Skeletal muscle tissue (tissue), 4 donors: ENCODE measurements around the gene PARP9. TPM values are rescaled to one million over a fixed set of nuclear protein-coding genes. Genes with fewer than 3 reads are reported as not detected.

Source experiments
- H3K27ac ChIP-seq: one replicate; pipeline ENCODE4 v1.7.0; 2013; ENCODE audit warnings: mild to moderate bottlenecking, low read depth, low read length, inconsistent platforms
- H3K27me3 ChIP-seq, 3 donors: one replicate each; pipeline ENCODE4 v1.7.0; 2013; ENCODE audit warnings: low read length in 3 of 3; ENCODE audit not compliant: control insufficient read depth in 3 of 3, insufficient read depth in 3 of 3
- H3K36me3 ChIP-seq, 3 donors: one replicate each; pipeline ENCODE4 v1.7.0; 2013; ENCODE audit warnings: low read length in 3 of 3; ENCODE audit not compliant: control insufficient read depth in 3 of 3, insufficient read depth in 3 of 3
- H3K4me1 ChIP-seq, 3 donors: one replicate each; pipeline ENCODE4 v1.7.0; 2013; ENCODE audit warnings: low read length in 3 of 3, mild to moderate bottlenecking in 3 of 3; ENCODE audit not compliant: control insufficient read depth in 3 of 3, insufficient read depth in 3 of 3
- H3K4me3 ChIP-seq, 3 donors: one replicate each; pipeline ENCODE4 v1.7.0; 2013; ENCODE audit warnings: low read length in 3 of 3
- H3K9ac ChIP-seq, 3 donors: one replicate each; pipeline ENCODE4 v1.7.0; 2013; ENCODE audit warnings: low read length in 3 of 3, mild to moderate bottlenecking in 3 of 3, moderate library complexity in 2 of 3, low read depth in 1 of 3
- H3K9me3 ChIP-seq, 3 donors: one replicate each; pipeline ENCODE4 v1.7.0; 2013; ENCODE audit warnings: low read length in 3 of 3; ENCODE audit not compliant: control insufficient read depth in 3 of 3
- total RNA-seq: library from RNA; depleted of rRNA; stranded (reverse); fragments of >200 nt; gene quantifications from one replicate; pipeline ENCODE4 v1.2.3, GENCODE V29; 2014
- donor health status: Osteomylitis.

PARP9 gene
- total RNA-seq, 1 donor from 2014 or later: 15.1 TPM

DNA sequence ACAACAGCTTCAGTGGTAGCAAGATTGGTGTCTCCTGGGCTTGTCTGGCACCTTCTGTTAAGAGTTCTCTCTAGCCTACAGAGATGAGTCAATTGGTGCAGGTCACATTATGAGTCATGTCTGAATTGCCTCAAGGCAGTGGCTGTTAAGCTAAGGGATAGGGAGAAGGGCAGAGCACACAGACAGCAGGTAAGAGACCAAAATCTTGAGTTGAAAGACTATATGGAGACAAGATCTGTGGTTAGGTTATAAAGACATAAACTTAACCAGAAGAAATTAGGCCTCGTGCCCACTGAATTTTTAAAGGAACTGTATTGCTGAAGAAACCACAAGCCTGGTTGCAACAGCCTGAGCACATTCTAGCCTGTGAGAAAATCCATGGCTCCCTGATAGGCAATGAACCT is 30.2 kb downstream of the PARP9 start:
- Histone ChIP-seq H3K4me1 (no peaks in the 10 kb centered on the region), H3K4me3 (no peak overlapping the region), H3K27me3 (no peaks in the 10 kb centered on the region), H3K9ac (no peak overlapping the region), H3K9me3 (no peaks in the 10 kb centered on the region), H3K27ac (no peak overlapping the region), H3K36me3 (peaks cover 15 to 60% (median 58%) of the 10 kb centered on the region in 3 donors)

DNA sequence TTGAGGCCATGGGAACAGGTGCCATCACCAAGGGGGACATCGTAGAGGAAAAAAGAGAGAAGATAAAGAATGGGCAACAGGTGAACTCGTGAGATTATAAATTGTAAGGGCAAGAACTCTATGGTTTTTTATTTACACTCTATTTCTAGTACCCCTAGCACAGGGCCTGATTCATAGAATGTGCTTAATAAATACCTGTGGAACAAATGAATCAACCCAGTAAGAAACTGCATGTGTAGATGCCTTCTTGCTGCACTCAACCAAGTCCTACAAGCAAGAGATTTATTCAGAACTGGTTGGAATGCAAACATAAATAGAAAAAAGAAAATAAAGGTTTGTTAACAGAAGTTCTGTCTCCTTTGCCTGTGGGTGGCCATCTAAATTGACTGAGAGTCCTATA is 30.6 kb downstream of the PARP9 start:
- Histone ChIP-seq H3K9ac (no peak overlapping the region), H3K27ac (no peak overlapping the region), H3K9me3 (no peaks in the 10 kb centered on the region), H3K4me1 (no peaks in the 10 kb centered on the region), H3K4me3 (no peak overlapping the region), H3K36me3 (peaks cover 15 to 57% (median 57%) of the 10 kb centered on the region in 3 donors), H3K27me3 (no peaks in the 10 kb centered on the region)

DNA sequence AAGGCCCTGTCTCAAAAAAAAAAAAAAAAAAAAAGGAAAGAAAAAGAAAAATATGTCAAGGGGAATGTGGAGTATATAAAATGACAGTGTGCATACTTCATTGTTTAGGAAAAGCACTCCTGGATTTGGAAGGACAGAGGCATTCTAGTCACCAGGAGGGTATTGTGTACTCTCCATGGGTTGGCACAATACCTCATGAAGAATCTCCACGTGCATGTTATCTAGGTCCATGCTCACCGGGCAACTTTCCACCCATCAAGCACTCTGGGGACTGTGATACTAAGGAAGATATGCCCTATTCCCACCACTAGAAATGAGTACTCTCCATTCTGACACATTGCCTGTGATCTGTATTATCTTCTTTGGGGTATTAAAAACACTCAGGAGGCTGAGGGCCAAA is 33.9 kb downstream of the PARP9 start:
- no peak overlapping the region for H3K9ac ChIP-seq
- H3K4me1 ChIP-seq: no peaks in the 10 kb centered on the region
- H3K27ac ChIP-seq: no peak overlapping the region
- H3K27me3 ChIP-seq: no peaks in the 10 kb centered on the region
- no peak overlapping the region for H3K4me3 ChIP-seq
- no peaks in the 10 kb centered on the region for H3K9me3 ChIP-seq
- peaks cover 19 to 55% (median 46%) of the 10 kb centered on the region in 3 donors for H3K36me3 ChIP-seq

DNA sequence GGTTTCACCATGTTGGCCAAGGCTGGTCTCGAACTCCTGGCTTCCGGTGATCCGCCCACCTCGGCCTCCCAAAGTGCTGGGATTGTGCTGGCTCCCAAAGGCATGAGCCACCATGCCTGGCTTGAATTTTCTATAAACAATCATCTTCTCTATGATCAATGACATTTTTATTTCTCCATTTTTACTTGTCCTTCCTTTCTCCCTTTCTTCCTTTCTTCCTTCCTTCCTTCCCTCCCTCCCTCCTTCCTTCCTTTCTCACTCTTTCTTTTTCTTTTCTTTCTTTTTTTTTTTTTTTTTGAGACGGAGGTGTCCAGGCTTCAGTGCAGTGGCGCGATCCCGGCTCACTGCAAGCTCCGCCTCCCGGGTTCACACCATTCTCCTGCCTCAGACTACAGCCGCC is 40.8 kb downstream of the PARP9 start:
- Histone ChIP-seq H3K4me1 (no peaks in the 10 kb centered on the region), H3K36me3 (peaks cover 4 to 10% (median 4%) of the 10 kb centered on the region in 3 donors), H3K27ac (no peak overlapping the region), H3K4me3 (no peak overlapping the region), H3K9ac (no peak overlapping the region), H3K9me3 (no peaks in the 10 kb centered on the region), H3K27me3 (no peaks in the 10 kb centered on the region)

GRCh38 chr3:122520861-122521260 is 43.2 kb downstream of the PARP9 start:
- Histone ChIP-seq H3K36me3 (no peaks in the 10 kb centered on the region), H3K9ac (no peak overlapping the region), H3K27ac (no peak overlapping the region), H3K9me3 (no peaks in the 10 kb centered on the region), H3K27me3 (no peaks in the 10 kb centered on the region), H3K4me1 (no peaks in the 10 kb centered on the region), H3K4me3 (no peak overlapping the region)

DNA sequence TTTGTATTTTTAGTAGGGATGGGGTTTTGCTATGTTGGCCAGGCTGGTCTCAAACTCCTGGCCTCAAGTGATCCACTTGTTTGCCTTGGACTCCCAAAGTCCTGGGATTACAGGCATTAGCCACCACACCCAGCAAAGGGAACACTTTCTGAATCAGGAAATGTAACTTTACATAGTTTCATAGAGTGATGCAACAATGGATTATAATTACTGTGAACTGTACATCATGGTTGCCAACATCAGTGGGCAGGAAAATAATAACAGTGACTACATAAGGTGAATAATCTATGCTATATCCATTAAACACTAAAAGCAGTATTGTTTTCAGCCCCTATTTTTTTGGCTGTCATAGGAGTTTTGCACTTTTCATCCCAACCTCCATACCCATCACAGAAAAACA is 44.4 kb downstream of the PARP9 start:
- Histone ChIP-seq H3K4me3 (no peak overlapping the region), H3K36me3 (no peaks in the 10 kb centered on the region), H3K4me1 (peaks cover 0 to 5% (median 2%) of the 10 kb centered on the region in 3 donors), H3K9me3 (no peaks in the 10 kb centered on the region), H3K27ac (no peak overlapping the region), H3K9ac (no peak overlapping the region), H3K27me3 (no peaks in the 10 kb centered on the region)

GRCh38 chr3:122516846-122517360 is 47.2 kb downstream of the PARP9 start:
- H3K9me3 ChIP-seq: no peaks in the 10 kb centered on the region
- H3K27ac ChIP-seq: no peak overlapping the region
- H3K4me1 ChIP-seq: peaks cover 5 to 16% (median 11%) of the 10 kb centered on the region in 3 donors
- no peaks in the 10 kb centered on the region for H3K36me3 ChIP-seq
- H3K4me3 ChIP-seq: no peak overlapping the region
- H3K27me3 ChIP-seq: no peaks in the 10 kb centered on the region
- no peak overlapping the region for H3K9ac ChIP-seq

DNA sequence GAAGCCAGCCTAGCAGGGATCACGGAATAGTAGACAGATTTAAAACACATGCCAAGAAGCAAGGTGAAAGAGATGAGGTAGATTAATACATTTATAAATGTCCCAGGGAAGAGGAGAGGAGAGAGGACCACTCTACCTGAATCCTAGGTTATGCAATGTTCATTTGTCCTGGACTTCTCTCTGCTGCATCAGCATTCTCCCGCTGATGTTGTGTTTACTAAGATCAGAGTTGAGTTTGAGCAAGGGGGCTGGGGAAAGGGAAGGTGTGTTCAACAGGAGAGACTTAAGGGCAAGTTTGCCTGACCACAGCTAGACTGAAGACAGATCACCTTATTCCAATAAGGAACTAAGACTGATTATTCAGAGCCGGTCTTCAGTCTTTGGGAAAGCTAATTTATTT is 48.2 kb downstream of the PARP9 start:
- no peaks in the 10 kb centered on the region for H3K36me3 ChIP-seq
- no peak overlapping the region for H3K9ac ChIP-seq
- no peaks in the 10 kb centered on the region for H3K27me3 ChIP-seq
- peaks cover 13 to 23% (median 19%) of the 10 kb centered on the region in 3 donors for H3K4me1 ChIP-seq
- no peaks in the 10 kb centered on the region for H3K9me3 ChIP-seq
- H3K4me3 ChIP-seq: no peak overlapping the region
- H3K27ac ChIP-seq: no peak overlapping the region

GRCh38 chr3:122515020-122515468 is 49.1 kb downstream of the PARP9 start:
- Histone ChIP-seq H3K27ac (peak overlapping the region; percentile 100), H3K4me1 (peaks cover 18 to 23% (median 23%) of the 10 kb centered on the region in 3 donors), H3K9ac (peak overlapping the region; percentile 92 to 99 (median 97))

GRCh38 chr3:122514123-122515019 is 49.7 kb downstream of the PARP9 start, which contains the start of gene KPNA1:
TSS of gene KPNA1 (minus strand) at chr3:122514939. CDS start at chr3:122496565, 18,374 bp downstream.
- H3K27ac ChIP-seq: peak within 1 kb of the TSS; percentile 100
- peaks cover 18 to 23% (median 23%) of the 10 kb centered on the region in 3 donors for H3K4me1 ChIP-seq
- H3K9me3 ChIP-seq: no peaks in the 10 kb centered on the region
- no peaks in the 10 kb centered on the region for H3K27me3 ChIP-seq
- peak within 1 kb of the TSS; percentile 79 to 87 (median 86) for H3K4me3 ChIP-seq
- no peaks in the 10 kb centered on the region for H3K36me3 ChIP-seq
- peak within 1 kb of the TSS; percentile 92 to 99 (median 97) for H3K9ac ChIP-seq

More at GRCh38 chr3:122515020-122515468, 49.1 kb downstream of the PARP9 start:
- Histone ChIP-seq H3K27me3 (no peaks in the 10 kb centered on the region), H3K36me3 (no peaks in the 10 kb centered on the region), H3K9me3 (no peaks in the 10 kb centered on the region), H3K4me3 (peak overlapping the region; percentile 79 to 87 (median 86))
